Tibial nerve (tissue), 3 donors: ENCODE data around the gene CTNNA2.

Experiments
- CTCF ChIP-seq, 5 experiments: fragments of 200-600 bp in 3 of 5; fragments of 450-650 bp in 2 of 5; sonication (generic) in 3 of 5; IDR thresholded peaks; one replicate each; pipeline ENCODE4 v1.5.1; 2016 to 2019; ENCODE audit warnings: antibody characterized with exemption in 5 of 5, mild to moderate bottlenecking in 3 of 5, moderate library complexity in 2 of 5
- POLR2A ChIP-seq, 2 donors: fragments of 450-650 bp; IDR thresholded peaks; one replicate each; pipeline ENCODE4 v1.6.1; 2017; ENCODE audit warnings: antibody characterized with exemption in 2 of 2, mild to moderate bottlenecking in 2 of 2, moderate library complexity in 2 of 2

GRCh38 chr2:80054346-80054675 lies 541.5 kb downstream of the CTNNA2 start:
- TF ChIP-seq POLR2A (IDR thresholded peaks at IDR 0.05): no peak
- no peak for TF ChIP-seq CTCF (IDR thresholded peaks at IDR 0.05)
